ENCODE results near the gene NIPSNAP2.
"Not testable (repeated sequence)": the region's sequence is repeated elsewhere in the genome, so short reads cannot be mapped to it uniquely, and the experiment has no call there.

NIPSNAP2 gene

GRCh38 chr7:56048245-56048644 is 83.9 kb downstream of the NIPSNAP2 start:
- no peak for DNase-seq

DNA sequence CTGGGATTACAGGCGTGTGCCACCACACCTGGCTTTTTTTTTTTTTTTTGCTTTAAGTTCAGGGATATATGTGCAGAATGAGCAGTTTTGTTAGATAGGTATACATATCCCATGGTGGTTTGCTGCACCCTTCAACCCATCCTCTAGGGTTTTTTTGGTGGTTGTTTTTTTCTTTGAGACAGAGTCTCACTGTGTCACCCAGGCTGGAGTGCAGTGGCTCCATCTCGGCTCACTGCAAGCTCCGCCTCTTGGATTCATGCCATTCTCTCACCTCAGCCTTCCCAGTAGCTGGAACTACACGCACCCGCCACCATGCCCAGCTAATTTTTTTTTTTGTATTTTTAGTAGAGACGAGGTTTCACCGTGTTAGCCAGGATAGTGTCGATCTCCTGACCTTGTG is 84.4 kb downstream of the NIPSNAP2 start:
- DNase-seq: not testable (repeated sequence)
